Uterus (tissue), 4 donors: ENCODE measurements around the gene PCDHGB1. TPM values are rescaled to one million over a fixed set of nuclear protein-coding genes. Genes with fewer than 3 reads are reported as not detected.
"Not testable (repeated sequence)": the region's sequence is repeated elsewhere in the genome, so short reads cannot be mapped to it uniquely, and the experiment has no call there.

ENCODE experiments used
- DNase-seq, 2 donors: peaks; one replicate each; pipeline ENCODE4 v3.0.0-alpha.2; 2019 to 2020
- H3K27ac ChIP-seq, 2 donors: fragments of 200-600 bp; sonication (generic); 1 replicate in 1 of 2; 2 replicates in 1 of 2; pipeline ENCODE4 v1.5.1; 2016 to 2018
- H3K27me3 ChIP-seq, 2 donors: fragments of 200-600 bp; sonication (generic); one replicate each; pipeline ENCODE4 v1.5.1; 2018 to 2019; ENCODE audit warnings: control low read depth in 1 of 2
- H3K36me3 ChIP-seq, 2 donors: fragments of 200-600 bp; sonication (generic); one replicate each; pipeline ENCODE4 v1.5.1; 2019; ENCODE audit warnings: control low read depth in 1 of 2
- H3K4me1 ChIP-seq, 2 donors: fragments of 200-600 bp; sonication (generic); one replicate each; pipeline ENCODE4 v1.5.1; 2018 to 2019; ENCODE audit warnings: control low read depth in 1 of 2
- H3K4me3 ChIP-seq, 2 donors: fragments of 200-600 bp; sonication (generic); 1 replicate in 1 of 2; 2 replicates in 1 of 2; pipeline ENCODE4 v1.5.1; 2018 to 2019; ENCODE audit warnings: mild to moderate bottlenecking in 1 of 2
- H3K9me3 ChIP-seq, 2 donors: fragments of 200-600 bp; sonication (generic); one replicate each; pipeline ENCODE4 v1.5.1; 2019; ENCODE audit warnings: control low read depth in 1 of 2
- POLR2A ChIP-seq, 2 donors: fragments of 450-650 bp; IDR thresholded peaks; one replicate each; pipeline ENCODE4 v1.6.1; 2016; ENCODE audit warnings: antibody characterized with exemption in 2 of 2, mild to moderate bottlenecking in 1 of 2, moderate library complexity in 1 of 2
- intact Hi-C: fragments of 100-400 bp; cut with DNase I; formaldehyde crosslinking; loops from one replicate; pipeline ENCODE4 v1.15.1; 2023; ENCODE audit warnings: low total_unique reads
- total RNA-seq, 4 donors: library from RNA; depleted of rRNA in 3 of 4; stranded (reverse); fragments of >200 nt in 3 of 4; gene quantifications; one replicate each; pipeline versions ENCODE4 v1.1.0 to v1.2.4, GENCODE V29; 2014 to 2023
- TF ChIP-seq, protein P1 (sequence below), 4 experiments: fragments of 200-600 bp in 2 of 4; fragments of 450-650 bp in 2 of 4; sonication (generic) in 2 of 4; IDR thresholded peaks; one replicate each; pipeline ENCODE4 v1.5.1; 2016 to 2019; ENCODE audit warnings: antibody characterized with exemption in 4 of 4, mild to moderate bottlenecking in 2 of 4, moderate library complexity in 1 of 4
- donor health status: DM: yes; HTN: yes; CAD: no.

Gene PCDHGB1
- total RNA-seq, 4 donors from 2014 or later: 4.4 to 7.4 (median 6.9) TPM; not detected in 1

- H3K36me3 ChIP-seq, H3K27ac ChIP-seq, DNase-seq, intact Hi-C loops, H3K27me3 ChIP-seq, H3K4me1 ChIP-seq, H3K4me3 ChIP-seq: not testable (repeated sequence)
- TF ChIP-seq, protein P1, sequence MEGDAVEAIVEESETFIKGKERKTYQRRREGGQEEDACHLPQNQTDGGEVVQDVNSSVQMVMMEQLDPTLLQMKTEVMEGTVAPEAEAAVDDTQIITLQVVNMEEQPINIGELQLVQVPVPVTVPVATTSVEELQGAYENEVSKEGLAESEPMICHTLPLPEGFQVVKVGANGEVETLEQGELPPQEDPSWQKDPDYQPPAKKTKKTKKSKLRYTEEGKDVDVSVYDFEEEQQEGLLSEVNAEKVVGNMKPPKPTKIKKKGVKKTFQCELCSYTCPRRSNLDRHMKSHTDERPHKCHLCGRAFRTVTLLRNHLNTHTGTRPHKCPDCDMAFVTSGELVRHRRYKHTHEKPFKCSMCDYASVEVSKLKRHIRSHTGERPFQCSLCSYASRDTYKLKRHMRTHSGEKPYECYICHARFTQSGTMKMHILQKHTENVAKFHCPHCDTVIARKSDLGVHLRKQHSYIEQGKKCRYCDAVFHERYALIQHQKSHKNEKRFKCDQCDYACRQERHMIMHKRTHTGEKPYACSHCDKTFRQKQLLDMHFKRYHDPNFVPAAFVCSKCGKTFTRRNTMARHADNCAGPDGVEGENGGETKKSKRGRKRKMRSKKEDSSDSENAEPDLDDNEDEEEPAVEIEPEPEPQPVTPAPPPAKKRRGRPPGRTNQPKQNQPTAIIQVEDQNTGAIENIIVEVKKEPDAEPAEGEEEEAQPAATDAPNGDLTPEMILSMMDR (IDR thresholded peaks at IDR 0.05): peak in 1 of 4 experiments; percentile 27
- peaks cover 0 to 86% of the 10 kb centered on the region in 2 donors for H3K9me3 ChIP-seq
Measured at GRCh38 chr5:141387557-141388311, 37.8 kb downstream of the PCDHGB1 start, which contains the start of gene PCDHGB4. Gene PCDHGB4, plus strand, starts transcription at chr5:141387698. Its CDS starts 187 bp downstream, at chr5:141387885.

DNA sequence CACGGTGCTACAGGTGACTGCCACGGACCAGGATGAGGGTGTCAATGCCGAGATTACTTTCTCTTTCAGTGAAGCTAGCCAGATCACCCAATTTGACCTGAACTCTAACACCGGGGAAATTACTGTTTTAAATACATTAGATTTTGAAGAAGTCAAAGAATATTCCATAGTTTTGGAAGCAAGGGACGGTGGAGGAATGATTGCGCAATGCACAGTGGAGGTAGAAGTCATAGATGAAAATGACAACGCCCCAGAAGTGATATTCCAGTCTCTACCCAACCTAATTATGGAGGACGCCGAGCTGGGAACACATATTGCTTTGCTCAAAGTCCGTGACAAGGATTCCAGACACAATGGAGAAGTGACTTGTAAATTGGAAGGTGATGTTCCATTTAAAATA lies 38.8 kb downstream of the PCDHGB1 start:
- intact Hi-C loops: no loop called here
- Histone ChIP-seq H3K36me3 (no peaks in the 10 kb centered on the region), H3K4me3 (no peak overlapping the region), H3K9me3 (peaks cover 0 to 86% of the 10 kb centered on the region in 2 donors), H3K27me3 (no peaks in the 10 kb centered on the region), H3K27ac (no peak overlapping the region), H3K4me1 (no peaks in the 10 kb centered on the region)
- no peak for DNase-seq
- no peak for TF ChIP-seq POLR2A (IDR thresholded peaks at IDR 0.05)
- TF ChIP-seq, protein P1 (IDR thresholded peaks at IDR 0.05): no peak

GRCh38 chr5:141389153-141390042 lies 39.5 kb downstream of the PCDHGB1 start:
- DNase-seq: no peak
- H3K27me3 ChIP-seq: no peaks in the 10 kb centered on the region
- TF ChIP-seq, protein P1 (IDR thresholded peaks at IDR 0.05): no peak
- no peak for TF ChIP-seq POLR2A (IDR thresholded peaks at IDR 0.05)
- intact Hi-C loops: no loop called here
- no peak overlapping the region for H3K27ac ChIP-seq
- H3K36me3 ChIP-seq: no peaks in the 10 kb centered on the region
- no peak overlapping the region for H3K4me3 ChIP-seq
- peaks cover 0 to 86% of the 10 kb centered on the region in 2 donors for H3K9me3 ChIP-seq
- H3K4me1 ChIP-seq: no peaks in the 10 kb centered on the region

GRCh38 chr5:141392429-141393198 lies 42.7 kb downstream of the PCDHGB1 start, which contains the start of gene PCDHGA8:
Gene PCDHGA8, plus strand, starts transcription at chr5:141392633. Its CDS starts 181 bp downstream, at chr5:141392814.
- peaks cover 0 to 82% of the 10 kb centered on the region in 2 donors for H3K9me3 ChIP-seq

More at GRCh38 chr5:141392429-141393198, 42.7 kb downstream of the PCDHGB1 start, which contains the start of gene PCDHGA8:
- no peaks in the 10 kb centered on the region for H3K4me1 ChIP-seq
- H3K4me3 ChIP-seq: no peak within 1 kb of the TSS
- intact Hi-C loops: no loop called here
- H3K36me3 ChIP-seq: no peaks in the 10 kb centered on the region
- no peak within 1 kb of the TSS for H3K27ac ChIP-seq
- no peak for DNase-seq
- no peak for TF ChIP-seq POLR2A (IDR thresholded peaks at IDR 0.05)
- TF ChIP-seq, protein P1 (IDR thresholded peaks at IDR 0.05): no peak
- H3K27me3 ChIP-seq: no peaks in the 10 kb centered on the region
